ENCODE results near the gene OR8A1.

GRCh38 chr11:124569697-124570096 is at the start of gene OR8A1:
- TF ChIP-seq POLR2A (IDR thresholded peaks at IDR 0.05; ENCODE audit: low read length) (no peak), GATA1 (IDR thresholded peaks at IDR 0.05; ENCODE audit: low read depth, low read length) (no peak)

Data from erythroblast (primary cell).